Activated T-helper 9 cell treated with anti-CD3 and anti-CD28 coated beads, Interleukin-2, amount 50 U/mL, for 16 hours (primary cell): ENCODE results near the gene TSPAN5.
"Not testable (repeated sequence)": the region's sequence is repeated elsewhere in the genome, so short reads cannot be mapped to it uniquely, and the experiment has no call there.

Source experiments
- DNase-seq: peaks from one replicate; pipeline ENCODE4 v3.0.0-alpha.2; 2020; ENCODE audit warnings: low read depth

The TSPAN5 gene

DNA sequence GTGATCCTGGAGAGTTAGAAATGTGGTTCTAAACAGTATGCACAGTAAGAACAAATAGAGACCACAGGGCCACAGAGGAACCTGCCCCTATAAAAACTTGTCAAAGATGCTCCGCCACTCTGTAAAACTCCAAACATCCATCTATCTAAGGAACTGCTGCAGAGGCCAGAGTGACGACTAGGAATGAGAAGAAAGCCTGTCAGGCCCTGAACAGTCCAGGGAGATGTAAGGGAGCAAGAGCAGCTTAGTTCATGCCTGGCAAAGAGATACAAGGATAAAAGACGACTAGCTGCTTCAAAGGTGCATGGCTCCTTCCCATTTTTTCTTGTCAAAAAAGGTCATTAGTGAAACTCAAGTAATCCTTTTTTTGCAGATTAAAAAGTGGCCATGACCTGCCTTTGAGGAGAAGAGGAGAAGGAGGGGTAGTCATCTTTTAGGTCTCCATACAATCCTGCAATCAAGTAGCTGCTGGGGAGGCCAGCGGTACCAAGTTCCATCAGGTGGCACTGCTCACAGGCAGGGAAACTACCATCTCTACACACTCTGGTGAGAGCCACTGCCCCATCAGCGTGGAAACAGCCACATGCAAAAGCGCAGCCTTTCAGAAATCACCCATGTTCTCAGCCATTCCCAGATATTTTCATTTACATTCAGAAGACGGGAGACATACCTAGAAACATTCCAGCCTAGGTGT is 162.1 kb downstream of the TSPAN5 start:
- no peak for DNase-seq

DNA sequence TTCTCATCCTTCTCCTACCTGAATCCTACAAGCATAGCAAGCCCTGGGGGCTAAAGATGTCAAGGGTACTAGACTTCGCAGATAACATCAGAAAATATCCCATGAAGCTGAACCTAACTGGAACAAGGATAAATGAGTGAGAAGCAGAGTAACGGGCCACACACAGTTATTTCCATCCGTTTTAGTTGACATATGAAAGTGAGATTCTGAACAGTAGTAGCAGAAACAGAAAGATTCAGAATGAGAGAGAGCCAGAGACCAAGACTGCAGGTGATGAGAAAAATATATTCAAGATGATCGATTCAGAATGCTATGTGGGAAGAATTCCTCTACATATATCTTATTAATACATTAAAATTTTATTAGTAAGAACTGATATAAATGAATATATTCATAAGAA is 165.1 kb downstream of the TSPAN5 start:
- no peak for DNase-seq

DNA sequence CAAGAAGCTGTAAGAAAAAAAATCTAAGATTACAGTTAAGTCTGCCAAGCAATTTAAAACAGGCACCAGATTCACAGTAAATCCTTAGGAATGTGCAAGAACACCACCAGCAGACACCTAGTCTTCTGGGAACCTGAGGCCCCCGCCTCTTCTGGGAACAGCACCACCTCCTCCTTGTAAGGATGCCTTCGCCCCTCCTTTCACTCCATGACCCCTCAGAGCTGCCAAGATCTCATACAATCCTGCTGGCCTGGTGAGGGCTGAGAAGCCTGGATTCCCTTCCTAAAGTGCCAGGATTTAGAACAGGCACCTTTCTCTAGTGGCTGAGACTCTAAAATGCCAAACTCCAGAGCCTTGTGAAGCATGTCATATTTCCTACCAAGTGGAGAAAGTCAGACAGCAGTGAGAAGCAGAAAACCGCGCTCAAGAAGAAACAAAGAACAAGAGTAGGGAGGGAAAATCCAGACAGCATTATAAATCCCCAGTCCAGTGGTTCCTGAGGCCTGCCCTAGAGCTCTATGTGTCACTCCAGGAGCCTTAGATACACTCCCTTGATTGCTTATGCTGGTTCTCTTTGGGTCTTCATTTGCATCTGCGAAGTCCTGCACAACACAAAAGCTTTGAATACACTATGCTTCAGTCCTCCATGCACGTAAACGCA is 166.4 kb downstream of the TSPAN5 start:
- DNase-seq = no peak

- no peak for DNase-seq
Measured at GRCh38 chr4:98490251-98490650, 168.2 kb downstream of the TSPAN5 start.

DNA sequence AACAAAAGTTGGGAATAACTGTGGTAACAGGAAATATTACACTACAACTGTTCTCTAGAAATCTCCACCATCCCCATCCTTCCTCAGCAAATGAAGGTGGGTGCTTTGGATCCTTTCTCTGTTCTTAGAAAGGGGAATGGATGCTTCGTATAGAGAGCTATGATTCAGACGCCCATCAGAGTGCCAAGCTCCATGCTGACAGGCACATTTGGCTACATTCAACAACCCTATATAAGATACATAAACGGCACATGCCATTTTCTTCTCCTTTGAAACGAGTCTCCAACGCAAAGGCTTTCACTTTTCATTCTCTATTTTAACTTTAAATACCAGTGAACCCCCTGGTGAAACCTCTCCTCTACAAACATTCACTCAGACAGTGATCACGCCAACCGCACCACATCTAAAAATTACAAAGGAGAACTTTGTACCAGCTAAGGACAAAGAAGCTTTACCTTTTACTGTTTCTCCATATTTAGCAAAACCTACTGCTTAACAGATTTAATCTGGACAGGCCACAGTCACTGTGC is 172.5 kb downstream of the TSPAN5 start:
- DNase-seq = no peak

- DNase-seq = no peak
Measured at GRCh38 chr4:98484031-98484430, 174.4 kb downstream of the TSPAN5 start.

GRCh38 chr4:98482847-98483806 is 175.3 kb downstream of the TSPAN5 start:
- peak; percentile 10 for DNase-seq

- DNase-seq = no peak
Measured at GRCh38 chr4:98482503-98482846, 175.9 kb downstream of the TSPAN5 start.

DNA sequence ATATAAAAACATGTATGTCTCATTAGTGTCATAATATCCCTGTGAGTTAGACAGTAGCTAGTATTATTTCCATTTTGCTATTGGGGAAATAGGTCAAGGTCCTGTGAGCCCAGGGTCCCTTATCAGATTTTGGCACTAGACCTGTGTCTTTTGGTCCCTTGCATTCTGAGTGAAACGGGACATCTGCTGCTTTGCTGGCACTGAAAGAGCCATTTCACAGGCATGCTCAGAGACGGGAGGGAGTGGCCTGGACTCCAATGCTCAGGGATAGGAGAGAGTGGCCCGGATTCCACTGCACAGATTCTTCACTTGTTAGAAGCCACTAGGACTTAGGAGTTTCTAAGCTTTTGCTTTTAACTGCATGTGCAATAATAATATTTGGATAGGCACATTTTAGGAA is 177.2 kb downstream of the TSPAN5 start:
- DNase-seq = no peak

GRCh38 chr4:98480535-98480934 is 177.9 kb downstream of the TSPAN5 start:
- no peak for DNase-seq

DNA sequence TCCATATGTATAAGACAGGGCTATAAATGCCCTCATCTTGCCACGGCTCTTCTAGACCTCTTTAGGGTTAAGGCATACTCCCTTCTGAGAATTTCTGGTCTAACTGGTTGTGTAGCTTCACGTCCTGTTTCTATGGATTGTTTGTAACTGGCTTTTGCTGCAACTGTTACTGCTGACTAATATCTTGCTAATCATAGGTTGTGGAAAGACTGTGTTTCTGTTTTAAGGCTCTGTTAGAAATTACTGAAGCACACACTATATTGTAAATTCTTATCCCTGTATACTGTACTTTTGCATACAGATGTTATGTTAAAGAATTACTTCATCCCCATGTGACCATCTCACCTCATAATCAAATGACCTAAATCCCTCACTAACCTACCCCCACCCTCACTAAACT is 178.8 kb downstream of the TSPAN5 start:
- DNase-seq = not testable (repeated sequence)

- DNase-seq = no peak
Measured at GRCh38 chr4:98476891-98477290, 181.5 kb downstream of the TSPAN5 start.

GRCh38 chr4:98474408-98474844 is 184.0 kb downstream of the TSPAN5 start:
- DNase-seq = no peak

DNA sequence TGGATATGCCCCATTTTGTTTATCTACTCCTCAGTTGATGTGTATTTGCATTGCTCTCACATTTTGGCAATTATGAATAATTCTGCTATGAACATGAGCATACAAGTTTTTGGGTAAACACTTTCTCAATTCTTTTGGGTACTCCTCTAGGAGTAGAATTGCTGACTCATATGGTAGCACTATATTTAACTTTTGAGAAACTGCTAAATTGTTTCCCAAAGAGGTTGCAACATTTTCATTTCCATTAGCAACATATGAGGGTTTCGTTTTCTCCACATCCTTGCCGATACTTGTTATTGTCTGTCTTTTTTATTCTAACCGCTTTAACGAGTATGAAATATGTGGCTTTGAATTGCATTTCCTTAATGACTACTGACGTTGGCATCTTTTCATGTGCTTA is 185.4 kb downstream of the TSPAN5 start:
- no peak for DNase-seq

GRCh38 chr4:98470831-98471230 is 187.6 kb downstream of the TSPAN5 start:
- no peak for DNase-seq

DNA sequence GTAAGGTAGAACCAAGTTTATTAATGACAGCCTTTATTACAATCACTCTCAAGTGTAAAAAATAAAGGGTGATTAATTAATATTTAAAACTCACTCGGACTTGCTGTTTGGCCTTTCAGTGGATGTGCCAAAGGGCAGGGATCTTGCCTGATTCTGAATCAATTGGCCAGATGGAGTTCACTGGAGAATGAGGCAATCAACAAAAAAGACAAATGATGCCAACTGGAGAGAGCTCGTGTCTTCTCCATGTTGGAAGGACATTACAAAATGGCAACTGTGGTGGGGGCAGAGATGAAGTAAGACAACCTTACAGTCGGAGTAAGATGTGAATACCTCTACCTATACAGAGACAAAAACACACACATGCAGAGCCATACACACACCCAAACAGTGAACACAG is 188.0 kb downstream of the TSPAN5 start:
- DNase-seq = no peak

- DNase-seq = no peak
Measured at GRCh38 chr4:98469771-98470170, 188.6 kb downstream of the TSPAN5 start.

DNA sequence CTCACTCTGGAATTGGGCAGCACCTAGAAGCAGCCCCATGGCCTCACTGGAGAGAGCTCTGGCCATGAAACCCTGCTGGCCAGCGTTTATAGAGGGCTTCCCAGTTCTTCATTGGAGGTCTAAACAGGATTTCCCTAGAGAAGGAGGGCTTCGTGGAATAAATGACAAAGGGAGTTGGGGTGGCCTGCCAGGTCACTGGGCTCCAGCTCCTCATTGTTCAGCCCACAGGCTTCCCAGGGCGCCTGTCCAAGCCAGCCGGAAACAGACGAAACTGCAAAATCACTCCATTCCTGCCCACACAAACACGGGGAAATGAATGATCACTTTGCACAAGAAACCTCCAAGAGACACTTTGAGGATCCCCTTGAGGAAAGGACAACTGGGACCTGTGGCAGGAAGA is 189.7 kb downstream of the TSPAN5 start:
- no peak for DNase-seq

- peak; percentile 50 for DNase-seq
Measured at GRCh38 chr4:98467627-98468072, 190.8 kb downstream of the TSPAN5 start.

DNA sequence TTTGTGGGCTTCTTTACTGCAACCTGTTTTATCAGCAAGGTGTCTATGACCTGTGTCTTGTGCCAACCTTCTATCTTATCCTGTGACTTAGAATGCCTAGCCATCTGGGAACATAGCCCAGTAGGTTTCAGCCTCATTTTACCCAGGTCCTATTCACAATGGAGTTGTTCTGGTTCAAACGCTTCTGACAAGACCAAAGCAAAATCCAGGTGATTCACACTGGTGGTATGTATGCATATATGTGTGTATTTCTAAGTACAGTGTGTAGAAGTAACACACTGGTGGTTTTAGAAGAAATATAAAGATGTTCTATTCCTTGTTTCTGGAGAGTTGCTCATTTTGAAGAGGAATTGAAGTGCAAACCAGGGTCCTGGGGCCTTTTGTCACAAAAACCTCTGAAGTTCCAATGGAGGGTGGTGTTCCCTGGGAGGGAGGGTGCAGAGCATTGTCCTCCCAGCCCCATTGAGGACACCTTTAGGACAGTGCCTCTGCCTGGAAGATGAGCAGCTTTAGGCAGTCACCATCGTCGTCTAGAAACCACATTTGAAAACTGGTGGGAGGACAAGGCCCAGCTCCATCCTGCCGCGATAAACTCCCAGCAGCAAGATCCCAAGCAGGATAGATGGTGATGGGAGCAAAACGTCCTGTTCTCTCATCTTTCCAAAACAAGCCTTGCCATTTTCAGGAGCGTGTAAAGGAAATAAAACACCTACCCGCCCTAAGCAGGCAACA is 191.4 kb downstream of the TSPAN5 start:
- DNase-seq = no peak

DNA sequence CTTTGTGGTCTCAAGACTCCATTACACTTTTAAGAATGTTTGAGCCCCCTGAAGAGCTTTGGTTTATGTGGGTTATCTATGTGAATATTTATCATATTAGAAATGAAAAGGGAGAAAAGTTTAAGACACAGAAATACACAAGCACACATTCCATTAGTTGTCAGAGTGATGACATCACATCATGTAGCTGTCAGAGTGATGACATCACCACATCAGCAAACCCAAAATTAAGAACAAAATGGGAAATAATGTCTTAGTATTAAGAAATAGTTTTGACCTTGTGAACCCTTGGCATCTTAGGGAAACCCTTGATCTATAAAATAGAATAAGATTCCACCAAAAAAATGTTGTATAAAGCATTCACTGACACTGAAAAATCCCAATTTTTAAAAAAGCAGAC is 195.9 kb downstream of the TSPAN5 start:
- DNase-seq = no peak
